ENCODE data around the gene FXYD2.

The FXYD2 gene

DNA sequence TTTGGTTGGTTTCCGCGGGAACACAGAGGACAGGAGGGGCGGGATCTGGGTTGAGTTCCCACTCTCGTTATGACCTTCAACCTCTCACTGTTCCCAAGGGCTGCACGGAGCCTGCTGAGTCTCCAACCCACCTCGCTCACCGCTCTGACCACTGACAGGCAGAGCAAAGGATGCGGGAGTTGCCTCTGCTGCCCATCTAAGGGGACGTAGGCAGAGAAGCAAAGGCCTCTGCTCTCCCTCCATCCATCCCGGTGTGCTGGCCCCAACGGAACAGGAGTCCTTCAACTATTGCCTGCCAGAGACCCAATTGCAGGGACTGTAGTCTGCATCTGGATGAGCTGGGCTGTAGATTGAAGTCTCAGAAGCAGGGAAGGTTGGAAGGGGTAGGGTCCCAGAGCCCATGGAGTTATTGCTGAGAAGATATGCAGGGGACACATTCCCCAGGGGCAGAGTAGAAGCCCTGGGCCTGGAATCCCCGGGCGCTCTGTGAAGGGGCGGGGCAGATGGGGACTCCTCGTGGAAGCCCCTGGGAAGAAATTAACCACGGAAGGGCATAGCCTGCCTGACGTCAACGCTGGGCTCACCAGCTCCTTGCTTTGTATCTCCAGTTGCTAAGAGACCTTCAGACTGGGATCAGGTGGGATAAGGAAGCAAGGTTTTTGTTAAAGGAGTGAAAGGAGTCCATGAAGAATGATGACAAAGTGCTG, 12.7 kb upstream of the FXYD2 start:
- Histone ChIP-seq H3K27me3 (no peaks in the 10 kb centered on the region), H4K20me1 (no peaks in the 10 kb centered on the region), H3K4me2 (peak overlapping the region; percentile 92), H3K36me3 (no peaks in the 10 kb centered on the region), H3K4me1 (peaks cover 80% of the 10 kb centered on the region), H3K9me3 (no peaks in the 10 kb centered on the region), H3K4me3 (no peak overlapping the region), H3K9ac (no peak overlapping the region), H3K27ac (0 out of 2 replicates have a peak overlapping the region, but pooled peaks have one; percentile 1)
- TF ChIP-seq Cebpa-rat (IDR thresholded peaks at IDR 0.05), result no peak

DNA sequence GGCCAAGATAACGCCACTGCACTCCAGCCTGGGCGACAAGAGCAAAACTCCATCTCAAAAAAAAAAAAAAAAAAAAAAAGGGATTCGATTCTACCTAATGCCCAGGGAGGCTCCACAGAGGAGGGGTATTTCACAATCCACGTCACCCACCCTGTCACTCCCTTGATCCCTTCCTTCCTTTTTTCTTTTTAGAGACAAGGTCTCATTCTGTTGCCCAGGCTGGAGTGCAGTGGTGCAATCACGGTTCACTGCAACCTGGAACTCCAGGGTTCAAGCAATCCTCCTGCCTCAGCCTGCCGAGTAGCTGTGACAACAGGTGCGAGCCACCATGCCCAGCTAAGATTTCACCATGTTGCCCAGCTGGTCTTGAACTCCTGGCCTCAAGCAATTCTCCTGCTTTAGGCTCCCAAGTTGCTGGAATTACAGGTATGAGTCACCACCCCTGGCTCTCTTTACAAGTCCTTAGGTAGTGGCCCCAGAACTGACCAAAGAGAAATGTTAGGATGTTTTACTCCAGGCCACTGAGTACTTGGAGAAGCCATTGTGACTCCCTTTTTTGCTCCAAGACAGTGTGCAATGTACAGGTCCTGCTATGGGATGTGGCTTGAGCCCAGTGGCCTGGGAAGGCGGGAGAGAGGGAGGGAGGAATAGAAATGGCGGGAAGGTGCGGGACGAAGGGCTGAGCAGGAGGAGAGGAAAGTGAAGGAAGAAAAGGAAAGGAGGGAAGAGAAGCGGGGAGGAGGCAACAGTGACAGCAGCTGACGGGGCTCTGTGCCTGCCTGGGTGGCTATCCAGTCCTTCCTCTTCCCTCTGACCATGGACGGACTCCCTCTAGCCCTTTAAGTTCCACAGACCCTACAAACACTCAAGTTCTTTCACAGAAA, 11.8 kb upstream of the FXYD2 start:
- H3K36me3 ChIP-seq, result no peaks in the 10 kb centered on the region
- H3K4me1 ChIP-seq, result peaks cover 82% of the 10 kb centered on the region
- peak overlapping the region; percentile 92 for H3K4me2 ChIP-seq

DNA sequence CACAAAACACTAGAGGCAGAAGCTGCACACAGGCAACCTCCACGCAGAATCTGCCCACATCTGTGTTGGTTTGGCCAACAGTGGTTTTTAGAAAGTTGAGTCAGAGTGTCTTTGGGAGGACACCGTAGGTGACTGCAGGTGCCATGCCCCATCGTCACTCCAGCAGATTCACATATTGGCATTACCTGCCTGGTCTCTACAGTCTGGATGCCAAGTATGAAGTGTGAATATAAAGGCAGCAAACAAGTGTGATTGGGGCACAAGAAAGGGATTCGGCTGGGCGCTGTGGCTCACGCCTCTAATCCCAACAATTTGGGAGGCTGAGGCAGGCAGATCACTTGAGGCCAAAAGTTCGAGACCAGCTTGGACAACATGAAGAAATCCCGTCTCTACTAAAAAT, 11.0 kb upstream of the FXYD2 start:
- H3K27me3 ChIP-seq, result no peaks in the 10 kb centered on the region
- peaks cover 89% of the 10 kb centered on the region for H3K4me1 ChIP-seq
- H3K9me3 ChIP-seq, result no peaks in the 10 kb centered on the region
- H4K20me1 ChIP-seq, result no peaks in the 10 kb centered on the region
- H3K27ac ChIP-seq, result no peak overlapping the region
- H3K36me3 ChIP-seq, result no peaks in the 10 kb centered on the region
- peak overlapping the region; percentile 92 for H3K4me2 ChIP-seq
- no peak for TF ChIP-seq Cebpa-rat (IDR thresholded peaks at IDR 0.05)
- no peak overlapping the region for H3K9ac ChIP-seq
- no peak overlapping the region for H3K4me3 ChIP-seq

More for the DNA sequence above, 11.8 kb upstream of the FXYD2 start:
- 0 out of 2 replicates have a peak, but pooled peaks have one; percentile 16 for TF ChIP-seq Cebpa-rat (IDR thresholded peaks at IDR 0.05)
- H3K27me3 ChIP-seq, result no peaks in the 10 kb centered on the region
- H3K9me3 ChIP-seq, result no peaks in the 10 kb centered on the region
- no peak overlapping the region for H3K27ac ChIP-seq
- H3K4me3 ChIP-seq, result no peak overlapping the region
- no peaks in the 10 kb centered on the region for H4K20me1 ChIP-seq
- H3K9ac ChIP-seq, result no peak overlapping the region

DNA sequence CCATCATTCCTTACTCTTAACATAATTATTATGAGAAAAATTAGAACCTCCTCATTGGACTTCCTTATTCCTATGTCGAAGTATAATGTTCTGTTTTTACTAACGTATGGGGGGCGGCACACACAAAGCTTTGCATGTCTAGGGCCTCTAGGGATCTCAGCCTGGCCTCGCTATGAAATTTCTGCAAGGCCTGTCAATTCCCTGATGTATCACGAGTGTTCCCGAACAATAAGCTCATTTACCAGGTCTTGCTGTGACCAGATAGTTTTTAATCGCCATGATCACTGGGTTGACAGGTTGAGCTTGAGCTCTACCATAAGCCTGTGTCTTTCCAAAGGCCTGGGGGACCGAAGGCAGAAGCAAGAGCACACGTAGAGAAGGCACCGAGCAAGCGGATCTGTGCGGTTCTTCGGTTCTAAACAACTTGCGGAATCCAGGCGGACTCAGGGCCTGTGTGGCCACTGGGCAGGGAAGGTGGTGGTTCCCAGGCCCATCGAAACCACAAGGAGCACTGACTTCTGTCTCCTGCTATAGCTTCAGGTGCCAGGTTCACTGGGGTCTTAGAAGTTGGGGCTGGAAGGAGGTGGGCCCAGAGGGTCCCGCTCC, 10.4 kb upstream of the FXYD2 start:
- H3K27ac ChIP-seq, result no peak overlapping the region
- H4K20me1 ChIP-seq, result no peaks in the 10 kb centered on the region

DNA sequence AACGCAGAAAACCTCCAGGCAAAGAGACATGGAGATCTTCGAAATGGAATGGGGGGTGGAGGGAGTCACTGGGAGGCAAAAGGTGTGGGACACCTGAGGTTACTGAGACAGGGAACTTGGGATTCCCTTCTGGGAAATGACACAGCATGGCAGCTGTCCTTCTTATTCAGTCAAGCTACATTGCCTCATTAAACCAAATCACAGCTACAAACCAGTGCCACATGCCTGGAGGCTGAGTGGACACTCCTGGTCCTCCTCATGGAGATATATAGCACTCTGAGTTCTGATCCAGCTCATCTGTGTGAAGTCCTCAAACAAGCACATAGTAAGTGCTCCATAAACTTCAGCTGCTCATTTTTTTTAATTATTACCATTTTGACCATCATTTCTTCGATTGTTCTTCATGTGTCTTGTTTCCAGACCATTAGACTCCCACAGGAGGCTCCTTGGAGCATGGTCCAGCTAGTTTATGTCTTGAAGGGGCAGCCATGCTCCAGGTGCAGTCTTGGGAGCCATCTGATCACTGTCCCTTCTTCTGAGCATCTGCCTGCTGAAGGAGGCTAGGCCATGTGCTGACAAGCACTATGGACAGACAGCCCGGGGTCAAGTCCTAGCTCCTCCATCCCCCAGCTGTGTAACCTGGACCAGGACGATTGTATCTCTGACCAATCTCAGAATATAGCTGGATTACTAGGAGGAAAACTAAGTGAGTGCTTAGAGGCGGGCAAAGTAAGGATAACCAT, 9.7 kb upstream of the FXYD2 start:
- Histone ChIP-seq H3K36me3 (no peaks in the 10 kb centered on the region), H3K4me2 (peak overlapping the region; percentile 92), H4K20me1 (no peaks in the 10 kb centered on the region), H3K9me3 (no peaks in the 10 kb centered on the region), H3K27me3 (no peaks in the 10 kb centered on the region), H3K9ac (no peak overlapping the region), H3K4me1 (peaks cover 96% of the 10 kb centered on the region), H3K27ac (no peak overlapping the region), H3K4me3 (no peak overlapping the region)
- TF ChIP-seq Cebpa-rat (IDR thresholded peaks at IDR 0.05), result no peak

More for the DNA sequence above, 10.4 kb upstream of the FXYD2 start:
- no peaks in the 10 kb centered on the region for H3K9me3 ChIP-seq
- H3K9ac ChIP-seq, result no peak overlapping the region
- H3K27me3 ChIP-seq, result no peaks in the 10 kb centered on the region
- H3K4me1 ChIP-seq, result peaks cover 89% of the 10 kb centered on the region
- no peak overlapping the region for H3K4me3 ChIP-seq
- peak overlapping the region; percentile 92 for H3K4me2 ChIP-seq
- H3K36me3 ChIP-seq, result no peaks in the 10 kb centered on the region
- TF ChIP-seq Cebpa-rat (IDR thresholded peaks at IDR 0.05), result no peak

DNA sequence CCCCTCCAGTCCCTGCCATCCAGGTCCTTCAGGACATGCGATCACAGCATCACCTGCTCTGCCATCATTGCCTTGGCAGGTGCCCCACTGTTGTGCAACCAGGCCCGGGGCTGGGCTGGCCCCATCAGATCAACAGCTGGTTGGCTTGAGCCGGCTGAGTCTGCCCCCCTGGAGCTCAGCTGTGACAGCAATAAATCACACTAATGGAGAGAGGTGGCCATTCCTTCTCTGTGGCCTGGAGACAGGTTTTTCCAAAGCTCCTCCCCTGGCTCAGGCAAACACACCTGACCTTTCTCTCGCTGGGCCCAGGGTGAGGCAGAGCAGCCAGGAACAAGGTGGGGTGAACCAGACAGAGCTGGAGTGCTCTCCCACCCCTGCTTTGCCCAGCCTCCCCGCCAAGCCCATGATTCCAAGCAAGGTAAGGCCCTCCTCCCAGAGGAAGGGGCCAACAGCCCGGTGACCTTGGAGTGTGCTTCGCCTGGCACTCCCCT, 8.9 kb upstream of the FXYD2 start:
- no peaks in the 10 kb centered on the region for H3K36me3 ChIP-seq
- peak overlapping the region; percentile 10; the same call in 1 of the 2 replicates for H3K27ac ChIP-seq
- H3K4me3 ChIP-seq, result no peak overlapping the region
- no peak overlapping the region for H3K9ac ChIP-seq
- H3K4me1 ChIP-seq, result peaks cover 99% of the 10 kb centered on the region
- no peaks in the 10 kb centered on the region for H3K9me3 ChIP-seq
- H4K20me1 ChIP-seq, result no peaks in the 10 kb centered on the region
- TF ChIP-seq Cebpa-rat (IDR thresholded peaks at IDR 0.05), result peak; percentile 25; the same call in 1 of the 2 replicates
- peak overlapping the region; percentile 92; the same call in 1 of the 2 replicates for H3K4me2 ChIP-seq
- H3K27me3 ChIP-seq, result no peaks in the 10 kb centered on the region

DNA sequence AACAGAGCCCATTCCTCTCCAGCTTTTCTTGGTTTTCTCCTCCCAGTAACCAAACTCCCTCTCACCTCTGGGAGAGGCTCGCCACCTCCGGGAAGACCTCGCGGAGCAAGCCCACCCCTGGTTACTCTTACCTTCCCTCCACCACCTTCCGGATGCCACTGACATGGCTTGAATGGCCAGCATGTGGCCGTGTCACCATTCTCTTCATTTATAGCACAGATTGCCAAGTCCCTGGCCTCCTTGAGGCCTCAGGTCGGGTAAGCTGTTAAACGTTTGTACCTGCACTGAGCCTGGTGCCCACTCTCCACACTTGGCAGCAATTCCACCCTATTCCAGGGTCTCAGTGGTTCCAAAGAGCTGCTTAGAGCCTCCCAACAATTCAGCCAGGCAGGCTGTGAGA, 8.0 kb upstream of the FXYD2 start:
- Histone ChIP-seq H3K27me3 (no peaks in the 10 kb centered on the region), H3K4me3 (no peak overlapping the region), H3K36me3 (no peaks in the 10 kb centered on the region), H3K27ac (no peak overlapping the region), H3K4me1 (peaks cover 99% of the 10 kb centered on the region), H4K20me1 (no peaks in the 10 kb centered on the region), H3K9ac (no peak overlapping the region), H3K4me2 (peak overlapping the region; percentile 92; the same call in 1 of the 2 replicates), H3K9me3 (no peaks in the 10 kb centered on the region)
- TF ChIP-seq Cebpa-rat (IDR thresholded peaks at IDR 0.05), result no peak

DNA sequence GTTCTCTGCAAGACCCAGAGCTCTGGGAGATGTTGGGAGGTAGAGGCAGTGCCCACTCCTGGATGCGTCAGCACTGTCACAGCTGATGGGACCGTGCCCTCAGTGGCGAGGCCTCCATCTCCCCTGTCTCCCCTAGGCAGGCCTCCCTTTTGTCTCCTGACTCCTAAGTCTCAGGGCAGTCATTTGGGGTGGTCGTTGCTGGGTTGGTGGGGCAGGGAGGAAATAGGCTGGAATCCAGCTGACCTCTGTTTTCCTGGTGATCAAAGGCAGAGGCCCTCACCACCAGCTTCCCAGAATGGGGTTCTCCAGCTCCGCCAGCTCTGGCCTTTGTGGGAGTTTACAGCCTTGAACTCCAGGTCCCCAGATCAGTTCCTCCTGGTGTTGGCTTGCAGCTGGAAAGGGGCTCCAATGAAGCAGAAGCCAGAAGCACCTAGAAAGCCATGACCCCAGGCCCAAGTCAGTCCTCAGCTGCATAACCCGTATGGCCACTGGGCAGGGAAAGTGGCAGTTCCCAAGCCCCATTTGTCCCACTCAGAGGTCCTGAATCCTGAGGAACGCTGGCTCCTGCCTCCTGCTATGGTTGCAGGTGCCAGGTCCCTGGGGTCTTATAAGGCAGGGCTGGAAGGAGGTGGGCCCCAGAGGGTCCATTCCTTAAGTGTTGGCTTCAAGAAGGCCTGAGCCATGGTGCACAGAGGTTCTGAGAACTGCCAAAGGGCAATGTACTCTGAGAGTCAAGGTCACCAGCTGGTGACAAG, 7.3 kb upstream of the FXYD2 start:
- H3K27ac ChIP-seq, result peak overlapping the region; percentile 69; the same call in 1 of the 2 replicates
- H3K4me2 ChIP-seq, result peak overlapping the region; percentile 92
- peaks cover 99% of the 10 kb centered on the region for H3K4me1 ChIP-seq
- TF ChIP-seq Cebpa-rat (IDR thresholded peaks at IDR 0.05), result no peak
- no peaks in the 10 kb centered on the region for H3K9me3 ChIP-seq
- no peaks in the 10 kb centered on the region for H4K20me1 ChIP-seq
- H3K4me3 ChIP-seq, result no peak overlapping the region
- H3K9ac ChIP-seq, result no peak overlapping the region
- no peaks in the 10 kb centered on the region for H3K27me3 ChIP-seq
- no peaks in the 10 kb centered on the region for H3K36me3 ChIP-seq
